Tibial nerve (tissue), 4 donors: ENCODE data around the gene PSORS1C2.

Experiments
- EP300 ChIP-seq, 2 donors: sonication (generic); formaldehyde crosslinking; IDR thresholded peaks; one replicate each; pipeline ENCODE4 v1.6.1; 2017; ENCODE audit warnings: antibody characterized with exemption in 2 of 2, mild to moderate bottlenecking in 1 of 2
- POLR2A ChIP-seq, 2 donors: fragments of 450-650 bp; IDR thresholded peaks; one replicate each; pipeline ENCODE4 v1.6.1; 2017; ENCODE audit warnings: antibody characterized with exemption in 2 of 2, mild to moderate bottlenecking in 2 of 2, moderate library complexity in 2 of 2
- TF ChIP-seq, protein P1 (sequence below), 5 experiments: fragments of 200-600 bp in 3 of 5; fragments of 450-650 bp in 2 of 5; sonication (generic) in 3 of 5; IDR thresholded peaks; one replicate each; pipeline ENCODE4 v1.5.1; 2016 to 2019; ENCODE audit warnings: antibody characterized with exemption in 5 of 5, mild to moderate bottlenecking in 3 of 5, moderate library complexity in 2 of 5

DNA sequence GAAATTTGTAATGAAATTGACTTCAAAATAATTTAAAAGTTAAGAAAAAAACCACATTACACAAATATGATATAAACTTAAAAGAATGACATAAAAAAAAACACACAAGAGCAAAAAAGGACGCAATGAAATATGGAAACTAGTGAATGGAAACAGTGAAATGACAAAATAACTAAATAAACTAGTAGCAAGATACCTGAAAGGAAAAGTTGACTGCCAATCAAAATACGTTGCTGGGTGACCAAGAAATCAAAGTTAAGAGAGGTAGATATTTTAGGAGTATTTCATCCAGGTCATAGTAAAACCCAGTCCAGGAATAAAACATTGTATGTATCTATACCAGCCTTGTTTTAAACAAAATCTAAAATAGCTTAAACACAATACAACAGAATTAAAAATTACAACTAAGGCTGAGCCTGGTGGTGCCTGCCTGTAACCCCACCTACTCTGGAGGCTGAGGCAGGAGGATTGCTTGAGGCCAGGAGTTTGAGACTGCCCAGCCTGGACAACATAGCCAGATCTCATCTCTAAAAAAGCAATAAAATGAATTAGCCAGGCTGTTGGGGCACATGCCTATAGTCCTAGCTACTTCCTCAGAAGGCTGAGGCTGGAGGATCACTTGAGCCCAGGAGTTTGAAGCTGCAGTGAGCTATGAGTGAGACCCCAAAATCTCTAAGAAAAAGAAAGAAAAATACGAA is 48.4 kb downstream of the PSORS1C2 start:
- TF ChIP-seq, protein P1, sequence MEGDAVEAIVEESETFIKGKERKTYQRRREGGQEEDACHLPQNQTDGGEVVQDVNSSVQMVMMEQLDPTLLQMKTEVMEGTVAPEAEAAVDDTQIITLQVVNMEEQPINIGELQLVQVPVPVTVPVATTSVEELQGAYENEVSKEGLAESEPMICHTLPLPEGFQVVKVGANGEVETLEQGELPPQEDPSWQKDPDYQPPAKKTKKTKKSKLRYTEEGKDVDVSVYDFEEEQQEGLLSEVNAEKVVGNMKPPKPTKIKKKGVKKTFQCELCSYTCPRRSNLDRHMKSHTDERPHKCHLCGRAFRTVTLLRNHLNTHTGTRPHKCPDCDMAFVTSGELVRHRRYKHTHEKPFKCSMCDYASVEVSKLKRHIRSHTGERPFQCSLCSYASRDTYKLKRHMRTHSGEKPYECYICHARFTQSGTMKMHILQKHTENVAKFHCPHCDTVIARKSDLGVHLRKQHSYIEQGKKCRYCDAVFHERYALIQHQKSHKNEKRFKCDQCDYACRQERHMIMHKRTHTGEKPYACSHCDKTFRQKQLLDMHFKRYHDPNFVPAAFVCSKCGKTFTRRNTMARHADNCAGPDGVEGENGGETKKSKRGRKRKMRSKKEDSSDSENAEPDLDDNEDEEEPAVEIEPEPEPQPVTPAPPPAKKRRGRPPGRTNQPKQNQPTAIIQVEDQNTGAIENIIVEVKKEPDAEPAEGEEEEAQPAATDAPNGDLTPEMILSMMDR (IDR thresholded peaks at IDR 0.05), result no peak
- TF ChIP-seq POLR2A (IDR thresholded peaks at IDR 0.05), result no peak
- TF ChIP-seq EP300 (IDR thresholded peaks at IDR 0.05), result no peak
